ENCODE measurements around the gene LMBRD1.
"Not testable (repeated sequence)": the region's sequence is repeated elsewhere in the genome, so short reads cannot be mapped to it uniquely, and the experiment has no call there.

- TF ChIP-seq CTCF, EP300, POLR2A, POLR2AphosphoS5 (IDR thresholded peaks at IDR 0.05): not testable (repeated sequence)
Observed at GRCh38 chr6:69666779-69667178, 130.0 kb downstream of the LMBRD1 start.
